ENCODE results near the gene SBK3.

Gene SBK3

DNA sequence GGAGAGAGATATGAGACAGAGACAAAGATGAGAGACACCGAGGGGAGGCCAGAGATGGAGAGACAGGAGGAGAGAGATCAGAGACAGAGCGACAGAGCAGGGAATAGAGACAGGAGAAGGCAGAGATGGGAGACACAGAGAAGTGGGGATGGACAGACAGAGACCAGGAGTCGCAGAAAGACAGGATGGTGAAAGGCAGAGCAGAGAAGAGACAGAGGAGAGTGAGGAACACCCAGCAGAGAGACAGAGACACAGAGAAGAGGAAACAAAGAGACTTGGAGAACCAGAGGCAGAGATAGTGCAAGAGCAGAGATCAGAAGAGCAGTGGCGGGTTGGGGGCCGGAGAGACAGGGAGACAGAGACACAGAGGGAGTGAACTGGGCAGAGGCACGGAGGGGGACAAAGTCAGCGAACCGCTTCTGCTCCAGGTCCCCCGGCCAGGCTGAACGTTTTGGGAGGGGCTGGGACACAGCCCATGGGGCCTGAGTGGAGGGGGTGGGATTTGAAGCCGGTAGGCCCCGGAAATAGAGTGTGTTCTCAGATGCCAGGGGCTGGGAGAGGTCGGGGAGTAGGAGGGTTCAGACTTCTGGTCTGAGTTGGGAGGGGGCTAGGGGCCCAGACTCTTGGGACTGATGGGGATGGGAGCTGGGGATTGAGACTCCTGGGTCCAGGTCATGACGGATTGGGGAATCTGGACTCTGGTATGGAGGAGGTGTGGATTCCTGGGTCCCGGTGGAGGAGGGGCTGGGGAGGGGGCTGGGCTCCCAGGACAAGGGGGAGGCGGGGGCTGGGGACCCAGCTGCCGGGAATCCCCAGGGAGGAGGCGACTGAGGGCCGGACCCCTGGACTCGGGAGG is 34.7 kb upstream of the SBK3 start:
- POLR2A ChIA-PET: interaction anchor here (0.7 to 3.2 kb wide), 6 partner anchors 9 to 1463 kb away, joined by 3 to 21 read pairs (median 4); partner anchors contain the start of genes FIZ1 and ZNF524
- Histone ChIP-seq H3K4me1 (ENCODE audit: control insufficient read depth, insufficient read depth, low read length) (no peaks in the 10 kb centered on the region), H3K9me3 (ENCODE audit: control insufficient read depth, insufficient read depth, low read depth, low read length) (no peaks in the 10 kb centered on the region), H3K4me3 (ENCODE audit: low read depth, low read length) (peak overlapping the region; percentile 100), H3K27ac (ENCODE audit: extremely low read depth, low read depth, low read length) (peak overlapping the region; percentile 80), H3K36me3 (ENCODE audit: control insufficient read depth in 2 of 2, insufficient read depth in 1 of 2, low read length in 2 of 2) (peaks cover 9 to 20% of the 10 kb centered on the region in 2 experiments; a peak in 2 of 3 replicates)
- CTCF ChIA-PET: interaction anchor here (0.6 to 0.7 kb wide), 3 partner anchors 10 to 75 kb away, joined by 3 to 4 read pairs (median 3); no protein-coding TSS in a partner anchor
- TF ChIP-seq, protein P1, sequence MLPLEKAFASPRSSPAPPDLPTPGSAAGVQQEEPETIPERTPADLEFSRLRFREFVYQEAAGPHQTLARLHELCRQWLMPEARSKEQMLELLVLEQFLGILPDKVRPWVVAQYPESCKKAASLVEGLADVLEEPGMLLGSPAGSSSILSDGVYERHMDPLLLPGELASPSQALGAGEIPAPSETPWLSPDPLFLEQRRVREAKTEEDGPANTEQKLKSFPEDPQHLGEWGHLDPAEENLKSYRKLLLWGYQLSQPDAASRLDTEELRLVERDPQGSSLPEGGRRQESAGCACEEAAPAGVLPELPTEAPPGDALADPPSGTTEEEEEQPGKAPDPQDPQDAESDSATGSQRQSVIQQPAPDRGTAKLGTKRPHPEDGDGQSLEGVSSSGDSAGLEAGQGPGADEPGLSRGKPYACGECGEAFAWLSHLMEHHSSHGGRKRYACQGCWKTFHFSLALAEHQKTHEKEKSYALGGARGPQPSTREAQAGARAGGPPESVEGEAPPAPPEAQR (tag by site-specific recombination; IDR thresholded peaks at IDR 0.05): no peak
- TF ChIP-seq ZNF654 (tag by site-specific recombination; IDR thresholded peaks at IDR 0.05; ENCODE audit: low read depth) (no peak), ZNF280C (tag by site-specific recombination; IDR thresholded peaks at IDR 0.05) (no peak), ZNF366 (tag by site-specific recombination; conservative IDR thresholded peaks at IDR 0.05) (peak; percentile 93), ZNF561 (tag by site-specific recombination; IDR thresholded peaks at IDR 0.05; ENCODE audit: borderline replicate concordance) (no peak), SP2 (tag by site-specific recombination; IDR thresholded peaks at IDR 0.05) (peak; percentile 80), ZNF404 (tag by site-specific recombination; IDR thresholded peaks at IDR 0.05) (no peak), ZBTB20 (tag by site-specific recombination; IDR thresholded peaks at IDR 0.05) (peak; percentile 40; the same call in 1 of the 2 replicates), GLIS1 (tag by site-specific recombination; IDR thresholded peaks at IDR 0.05) (peak; percentile 79), MYNN (tag by site-specific recombination; IDR thresholded peaks at IDR 0.05; ENCODE audit: borderline replicate concordance) (no peak), GLIS2 (tag by site-specific recombination; IDR thresholded peaks at IDR 0.05) (peak; percentile 42; the same call in 1 of the 2 replicates), ZNF423 (tag by site-specific recombination; IDR thresholded peaks at IDR 0.05) (no peak), ZXDB (tag by site-specific recombination; IDR thresholded peaks at IDR 0.05) (peak; percentile 51; the same call in 1 of the 2 replicates), ZNF248 (tag by site-specific recombination; IDR thresholded peaks at IDR 0.05) (no peak), ZBTB44 (tag by site-specific recombination; IDR thresholded peaks at IDR 0.05) (no peak), ZNF335 (tag by site-specific recombination; conservative IDR thresholded peaks at IDR 0.05) (peak; percentile 57), ZNF266 (tag by site-specific recombination; IDR thresholded peaks at IDR 0.05; ENCODE audit: low read depth) (no peak), PRDM10 (tag by site-specific recombination; IDR thresholded peaks at IDR 0.05) (peak; percentile 21; the same call in 1 of the 2 replicates), ZNF600 (tag by site-specific recombination; IDR thresholded peaks at IDR 0.05) (peak; percentile 10; the same call in 1 of the 2 replicates), SP3 (tag by site-specific recombination; IDR thresholded peaks at IDR 0.05) (peak; percentile 78), HOXD13 (CRISPR knock-in tag; IDR thresholded peaks at IDR 0.05; ENCODE audit: borderline replicate concordance) (peak; percentile 43; the same call in 1 of the 2 replicates), ZNF510 (tag by site-specific recombination; IDR thresholded peaks at IDR 0.05; ENCODE audit: insufficient replicate concordance) (no peak), KLF10 (tag by site-specific recombination; IDR thresholded peaks at IDR 0.05) (no peak), ZBTB17 (tag by site-specific recombination; IDR thresholded peaks at IDR 0.05) (peak; percentile 76; the same call in 1 of the 2 replicates)
- TF ChIP-seq, protein P2, sequence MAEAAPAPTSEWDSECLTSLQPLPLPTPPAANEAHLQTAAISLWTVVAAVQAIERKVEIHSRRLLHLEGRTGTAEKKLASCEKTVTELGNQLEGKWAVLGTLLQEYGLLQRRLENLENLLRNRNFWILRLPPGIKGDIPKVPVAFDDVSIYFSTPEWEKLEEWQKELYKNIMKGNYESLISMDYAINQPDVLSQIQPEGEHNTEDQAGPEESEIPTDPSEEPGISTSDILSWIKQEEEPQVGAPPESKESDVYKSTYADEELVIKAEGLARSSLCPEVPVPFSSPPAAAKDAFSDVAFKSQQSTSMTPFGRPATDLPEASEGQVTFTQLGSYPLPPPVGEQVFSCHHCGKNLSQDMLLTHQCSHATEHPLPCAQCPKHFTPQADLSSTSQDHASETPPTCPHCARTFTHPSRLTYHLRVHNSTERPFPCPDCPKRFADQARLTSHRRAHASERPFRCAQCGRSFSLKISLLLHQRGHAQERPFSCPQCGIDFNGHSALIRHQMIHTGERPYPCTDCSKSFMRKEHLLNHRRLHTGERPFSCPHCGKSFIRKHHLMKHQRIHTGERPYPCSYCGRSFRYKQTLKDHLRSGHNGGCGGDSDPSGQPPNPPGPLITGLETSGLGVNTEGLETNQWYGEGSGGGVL (tag by site-specific recombination; IDR thresholded peaks at IDR 0.05): peak; percentile 73
